Mesenchymal stem cell (in vitro differentiated cells and primary cell): Measurements from ENCODE around the gene HSFX3. TPM values are rescaled to one million over a fixed set of nuclear protein-coding genes. Genes with fewer than 3 reads are reported as not detected.
"Not testable (repeated sequence)": the region's sequence is repeated elsewhere in the genome, so short reads cannot be mapped to it uniquely, and the experiment has no call there.

ENCODE experiments used
- DNase-seq: peaks from one replicate; pipeline ENCODE4 v3.0.0-alpha.2; 2013
- H2AFZ ChIP-seq: one replicate; pipeline ENCODE4 v1.6.1; 2013; ENCODE audit warnings: low read depth, mild to moderate bottlenecking, control low read depth, inconsistent platforms, low read length, moderate library complexity
- H2AK5ac ChIP-seq: 2 replicates; pipeline ENCODE4 v1.6.1; 2013; ENCODE audit warnings: low read length, moderate library complexity, mild to moderate bottlenecking, inconsistent platforms; ENCODE audit not compliant: severe bottlenecking
- H2BK120ac ChIP-seq: one replicate; pipeline ENCODE4 v1.6.1; 2013; ENCODE audit warnings: low read depth, mild to moderate bottlenecking, inconsistent platforms, low read length, moderate library complexity
- H2BK12ac ChIP-seq, 2 experiments: one replicate each; pipeline ENCODE4 v1.6.1; 2013; ENCODE audit warnings: inconsistent platforms in 2 of 2, low read length in 2 of 2, mild to moderate bottlenecking in 2 of 2, moderate library complexity in 2 of 2, control low read depth in 1 of 2
- H2BK15ac ChIP-seq: one replicate; pipeline ENCODE4 v1.6.1; 2013; ENCODE audit warnings: mild to moderate bottlenecking, low read depth, inconsistent platforms; ENCODE audit not compliant: poor library complexity, severe bottlenecking
- H2BK5ac ChIP-seq: 2 replicates; pipeline ENCODE4 v1.6.1; 2013; ENCODE audit warnings: low read depth, mild to moderate bottlenecking, low read length, control low read depth, inconsistent platforms; ENCODE audit not compliant: poor library complexity, severe bottlenecking
- H3K14ac ChIP-seq, 2 experiments: one replicate each; pipeline ENCODE4 v1.6.1; 2013; ENCODE audit warnings: inconsistent platforms in 2 of 2, low read length in 2 of 2, control low read depth in 1 of 2, mild to moderate bottlenecking in 1 of 2, moderate library complexity in 1 of 2
- H3K18ac ChIP-seq, 2 experiments: one replicate each; pipeline ENCODE4 v1.6.1; 2013; ENCODE audit warnings: inconsistent platforms in 2 of 2, low read length in 2 of 2, control low read depth in 1 of 2, low read depth in 1 of 2, mild to moderate bottlenecking in 1 of 2
- H3K23ac ChIP-seq, 2 experiments: one replicate each; pipeline ENCODE4 v1.6.1; 2013; ENCODE audit warnings: inconsistent platforms in 2 of 2, low read length in 2 of 2, mild to moderate bottlenecking in 2 of 2, moderate library complexity in 2 of 2, control low read depth in 1 of 2
- H3K27ac ChIP-seq: 2 replicates; pipeline ENCODE4 v1.5.1; 2013; ENCODE audit warnings: mild to moderate bottlenecking, moderate library complexity, low read length, control low read depth, inconsistent platforms; ENCODE audit not compliant: poor library complexity, severe bottlenecking
- H3K27me3 ChIP-seq, 2 experiments: 2 replicates each; pipeline versions ENCODE4 v1.6.1 to v1.7.0; 2013; ENCODE audit warnings: low read length in 2 of 2, mild to moderate bottlenecking in 2 of 2, moderate library complexity in 2 of 2, control low read depth in 1 of 2, inconsistent platforms in 1 of 2; ENCODE audit not compliant: control insufficient read depth in 1 of 2, insufficient read depth in 1 of 2
- H3K36me3 ChIP-seq, 2 experiments: 2 replicates each; pipeline versions ENCODE4 v1.6.1 to v1.7.0; 2013; ENCODE audit warnings: low read length in 2 of 2, control low read depth in 1 of 2, inconsistent platforms in 1 of 2, low read depth in 1 of 2, mild to moderate bottlenecking in 1 of 2; ENCODE audit not compliant: insufficient read depth in 2 of 2, control insufficient read depth in 1 of 2
- H3K4ac ChIP-seq, 2 experiments: one replicate each; pipeline ENCODE4 v1.6.1; 2013; ENCODE audit warnings: inconsistent platforms in 2 of 2, low read length in 2 of 2, mild to moderate bottlenecking in 2 of 2, moderate library complexity in 2 of 2, control low read depth in 1 of 2, low read depth in 1 of 2
- H3K4me1 ChIP-seq: 2 replicates; pipeline ENCODE4 v1.6.1; 2013; ENCODE audit warnings: low read depth, low read length, control low read depth; ENCODE audit not compliant: control insufficient read depth, insufficient read depth
- H3K4me2 ChIP-seq: 2 replicates; pipeline ENCODE4 v1.6.1; 2013; ENCODE audit warnings: low read length, mild to moderate bottlenecking, inconsistent platforms; ENCODE audit not compliant: poor library complexity, severe bottlenecking
- H3K4me3 ChIP-seq, 2 experiments: 2 replicates each; pipeline versions ENCODE4 v1.5.1 to v1.7.0; 2013; ENCODE audit warnings: low read length in 2 of 2, mild to moderate bottlenecking in 2 of 2, control low read depth in 1 of 2, low read depth in 1 of 2; ENCODE audit not compliant: insufficient read depth in 1 of 2
- H3K79me1 ChIP-seq: replicated peaks from 2 replicates; pipeline ENCODE4 v1.6.1; 2013; ENCODE audit warnings: mild to moderate bottlenecking, control low read depth, low read length, inconsistent platforms; ENCODE audit not compliant: poor library complexity, severe bottlenecking
- H3K9ac ChIP-seq: 2 replicates; pipeline ENCODE4 v1.7.0; 2013; ENCODE audit warnings: mild to moderate bottlenecking, low read length, moderate library complexity
- H3K9me3 ChIP-seq: 2 replicates; pipeline ENCODE4 v1.7.0; 2013; ENCODE audit warnings: mild to moderate bottlenecking, low read length; ENCODE audit not compliant: control insufficient read depth
- H4K8ac ChIP-seq: one replicate; pipeline ENCODE4 v1.6.1; 2013; ENCODE audit warnings: inconsistent platforms, mild to moderate bottlenecking, low read length, moderate library complexity
- H4K91ac ChIP-seq: one replicate; pipeline ENCODE4 v1.6.1; 2013; ENCODE audit warnings: mild to moderate bottlenecking, low read length, inconsistent platforms
- WGBS: methylation state at CpG from one replicate; pipeline ENCODE4 v1.1.7; 2013; ENCODE audit warnings: mixed read lengths; 5-methylcytosine and 5-hydroxymethylcytosine counted together
- polyA plus RNA-seq, 2 experiments: library from polyadenylated mRNA; stranded (reverse); fragments of 200-250 nt; gene quantifications; one replicate each; pipeline ENCODE4 v1.2.3, GENCODE V29; 2013

Gene HSFX3
- not detected for polyA plus RNA-seq (2013, experiment 1 of 2)
- not detected for polyA plus RNA-seq (2013, experiment 2 of 2)

- DNase-seq, H3K36me3 ChIP-seq, H3K23ac ChIP-seq, H3K4ac ChIP-seq, H3K4me3 ChIP-seq, H3K4me2 ChIP-seq, H3K18ac ChIP-seq, H4K91ac ChIP-seq, H3K79me1 ChIP-seq, H2BK12ac ChIP-seq, H4K8ac ChIP-seq, H2BK15ac ChIP-seq, H2BK5ac ChIP-seq, H3K14ac ChIP-seq, H3K9ac ChIP-seq, H2AFZ ChIP-seq, H3K27me3 ChIP-seq, H3K4me1 ChIP-seq, H3K27ac ChIP-seq, H2AK5ac ChIP-seq, H2BK120ac ChIP-seq, H3K9me3 ChIP-seq: not testable (repeated sequence)
- no CpG with 5 or more reads among the region's 6 CpGs for WGBS
Observed at GRCh38 chrX:149549701-149550100, at the start of gene HSFX3. TSS of gene HSFX3 (minus strand) at chrX:149549924. CDS start at chrX:149549852, 72 bp downstream.

- not testable (repeated sequence) for H2AFZ ChIP-seq, H3K36me3 ChIP-seq, H3K18ac ChIP-seq, H3K4ac ChIP-seq, H4K8ac ChIP-seq, DNase-seq, H2BK120ac ChIP-seq, H2BK12ac ChIP-seq, H3K27me3 ChIP-seq, H3K4me3 ChIP-seq, H3K4me2 ChIP-seq, H2BK5ac ChIP-seq, H3K23ac ChIP-seq, H3K9me3 ChIP-seq, H3K79me1 ChIP-seq, H3K14ac ChIP-seq, H2BK15ac ChIP-seq, H3K4me1 ChIP-seq, H2AK5ac ChIP-seq, H3K27ac ChIP-seq, H4K91ac ChIP-seq, H3K9ac ChIP-seq
- no CpG with 5 or more reads among the region's 11 CpGs for WGBS
Observed at GRCh38 chrX:149598603-149599002, 48.9 kb upstream of the HSFX3 start.

- H3K18ac ChIP-seq, H3K36me3 ChIP-seq, H3K27ac ChIP-seq, H3K23ac ChIP-seq, H4K91ac ChIP-seq, H3K9me3 ChIP-seq, H3K4me1 ChIP-seq, DNase-seq, H3K27me3 ChIP-seq, H2BK15ac ChIP-seq, H2AK5ac ChIP-seq, H3K4me3 ChIP-seq, H4K8ac ChIP-seq, H2BK5ac ChIP-seq, H2AFZ ChIP-seq, H3K4ac ChIP-seq, H3K14ac ChIP-seq, H3K9ac ChIP-seq, H3K4me2 ChIP-seq, H2BK12ac ChIP-seq, H3K79me1 ChIP-seq, H2BK120ac ChIP-seq: not testable (repeated sequence)
- no CpG with 5 or more reads among the region's 7 CpGs for WGBS
Observed at GRCh38 chrX:149595943-149596342, 46.2 kb upstream of the HSFX3 start.

GRCh38 chrX:149595214-149595613, 45.5 kb upstream of the HSFX3 start, which contains the start of gene HSFX2:
TSS of gene HSFX2 (minus strand) at chrX:149595314. CDS start at chrX:149594700, 614 bp downstream.
- not testable (repeated sequence) for H4K91ac ChIP-seq
- WGBS: no CpG with 5 or more reads among the region's 17 CpGs

More at GRCh38 chrX:149595214-149595613, 45.5 kb upstream of the HSFX3 start, which contains the start of gene HSFX2:
- not testable (repeated sequence) for H3K4me1 ChIP-seq, H3K23ac ChIP-seq, H3K9me3 ChIP-seq, H2BK120ac ChIP-seq, H3K4me3 ChIP-seq, H2AFZ ChIP-seq, H2BK15ac ChIP-seq, H3K4ac ChIP-seq, DNase-seq, H3K36me3 ChIP-seq, H2BK5ac ChIP-seq, H3K27me3 ChIP-seq, H3K9ac ChIP-seq, H3K4me2 ChIP-seq, H4K8ac ChIP-seq, H3K79me1 ChIP-seq, H3K27ac ChIP-seq, H3K14ac ChIP-seq, H3K18ac ChIP-seq, H2BK12ac ChIP-seq, H2AK5ac ChIP-seq
